GM23248 (cell line): ENCODE measurements around the gene CAMK1. TPM values are rescaled to one million over a fixed set of nuclear protein-coding genes. Genes with fewer than 3 reads are reported as not detected.

Source experiments
- DNase-seq: peaks from one replicate; pipeline ENCODE4 v3.0.0-alpha.2; 2015
- H2AFZ ChIP-seq: fragments of 200-600 bp; sonication (generic); 2 replicates; pipeline ENCODE4 v1.6.1; 2016; ENCODE audit warnings: antibody characterized with exemption
- H3F3A ChIP-seq: fragments of 200-600 bp; sonication (generic); 2 replicates; pipeline ENCODE4 v1.6.1; 2016; ENCODE audit warnings: mild to moderate bottlenecking, antibody characterized with exemption, mixed run types; ENCODE audit not compliant: insufficient read depth
- H3K27ac ChIP-seq: fragments of 200-600 bp; sonication (generic); 2 replicates; pipeline ENCODE4 v1.5.1; 2016; ENCODE audit warnings: mild to moderate bottlenecking
- H3K27me3 ChIP-seq: fragments of 200-600 bp; sonication (generic); replicated peaks from 2 replicates; pipeline ENCODE4 v1.6.1; 2016; ENCODE audit warnings: mild to moderate bottlenecking; ENCODE audit not compliant: insufficient read depth
- H3K36me3 ChIP-seq: fragments of 200-600 bp; sonication (generic); 2 replicates; pipeline ENCODE4 v1.6.1; 2016; ENCODE audit warnings: low read depth, mild to moderate bottlenecking
- H3K4me1 ChIP-seq: fragments of 200-600 bp; sonication (generic); 2 replicates; pipeline ENCODE4 v1.6.1; 2016; ENCODE audit warnings: mild to moderate bottlenecking; ENCODE audit not compliant: insufficient read depth
- H3K4me2 ChIP-seq: fragments of 200-600 bp; sonication (generic); one replicate; pipeline ENCODE4 v1.6.1; 2016; ENCODE audit warnings: mild to moderate bottlenecking; ENCODE audit not compliant: unreplicated experiment
- H3K4me3 ChIP-seq: fragments of 200-600 bp; sonication (generic); 2 replicates; pipeline ENCODE4 v1.5.1; 2016; ENCODE audit warnings: mild to moderate bottlenecking
- H3K79me2 ChIP-seq: fragments of 200-600 bp; sonication (generic); 2 replicates; pipeline ENCODE4 v1.6.1; 2016; ENCODE audit warnings: mild to moderate bottlenecking; ENCODE audit not compliant: insufficient read depth
- H3K9ac ChIP-seq: fragments of 200-600 bp; sonication (generic); 2 replicates; pipeline ENCODE4 v1.6.1; 2016; ENCODE audit warnings: mild to moderate bottlenecking
- H3K9me2 ChIP-seq: fragments of 200-600 bp; sonication (generic); 2 replicates; pipeline ENCODE4 v1.6.1; 2016; ENCODE audit warnings: mixed run types, mild to moderate bottlenecking, moderate library complexity; ENCODE audit not compliant: insufficient read depth
- H3K9me3 ChIP-seq: fragments of 200-600 bp; sonication (generic); one replicate; pipeline ENCODE4 v1.6.1; 2017; ENCODE audit warnings: low read depth
- H4K20me1 ChIP-seq: fragments of 200-600 bp; sonication (generic); 2 replicates; pipeline ENCODE4 v1.6.0; 2016; ENCODE audit not compliant: insufficient read depth
- EZH2 ChIP-seq: fragments of 200-600 bp; sonication (generic); IDR thresholded peaks from 2 replicates; pipeline ENCODE4 v1.6.1; 2018; ENCODE audit warnings: antibody characterized with exemption, mild to moderate bottlenecking; ENCODE audit not compliant: insufficient read depth, poor library complexity, severe bottlenecking
- EZH2phosphoT487 ChIP-seq: fragments of 200-600 bp; sonication (generic); IDR thresholded peaks from 2 replicates; pipeline ENCODE4 v1.6.1; 2018; ENCODE audit warnings: antibody characterized with exemption, moderate library complexity, mild to moderate bottlenecking, low read depth; ENCODE audit not compliant: insufficient read depth
- WGBS, 2 experiments: methylation state at CpG; one replicate each; pipeline ENCODE4 v1.1.6; 2015 to 2017; ENCODE audit warnings: low lambda C conversion rate in 2 of 2, low coverage in 1 of 2; ENCODE audit errors: missing lambda C conversion rate in 2 of 2; 5-methylcytosine and 5-hydroxymethylcytosine counted together
- in situ Hi-C: fragments of 300-500 bp; cut with MboI; formaldehyde crosslinking; loops from 2 replicates; pipeline ENCODE4 v1.15.0; 2020
- polyA plus RNA-seq: library from polyadenylated mRNA; unstranded; fragments of >200 nt; fragmentation: Nextera tagmentation; extraction: Ambion mirVana; gene quantifications from 2 replicates; pipeline ENCODE4 v1.2.1, GENCODE V29; 2016
- total RNA-seq: library from RNA; depleted of rRNA; stranded (reverse); fragments of >200 nt; shearing (Covaris generic); gene quantifications from 2 replicates; pipeline ENCODE4 v1.2.3, GENCODE V29; 2014

CAMK1 gene
- total and polyA plus RNA-seq, 2 experiments from 2014 or later: 26.9 to 28.3 TPM

GRCh38 chr3:9765865-9766264, 3.9 kb downstream of the CAMK1 start:
- H3K9me3 ChIP-seq: no peaks in the 10 kb centered on the region
- H3K4me1 ChIP-seq: no peaks in the 10 kb centered on the region
- 96 to 98% methylated on average over 4 of the region's 4 CpGs for WGBS, 2 experiments
- in situ Hi-C loops: no loop called here
- DNase-seq: no peak
- H2AFZ ChIP-seq: no peak overlapping the region
- no peaks in the 10 kb centered on the region for H3K9me2 ChIP-seq
- no peak overlapping the region for H3K4me3 ChIP-seq
- H3K36me3 ChIP-seq: no peaks in the 10 kb centered on the region
- no peak overlapping the region for H3K4me2 ChIP-seq
- no peak overlapping the region for H3K9ac ChIP-seq
- no peaks in the 10 kb centered on the region for H4K20me1 ChIP-seq
- H3K27ac ChIP-seq: no peak overlapping the region
- no peak for TF ChIP-seq EZH2
- no peak for TF ChIP-seq EZH2phosphoT487
- H3K79me2 ChIP-seq: peaks cover 14% of the 10 kb centered on the region
- H3F3A ChIP-seq: no peaks in the 10 kb centered on the region
- no peaks in the 10 kb centered on the region for H3K27me3 ChIP-seq

- Histone ChIP-seq H3K4me1 (no peaks in the 10 kb centered on the region), H3K36me3 (peaks cover 5% of the 10 kb centered on the region; the same call in 1 of the 2 replicates), H3K4me3 (no peak overlapping the region), H3K27me3 (no peaks in the 10 kb centered on the region), H3K9ac (no peak overlapping the region), H4K20me1 (no peaks in the 10 kb centered on the region), H3K4me2 (no peak overlapping the region), H3F3A (no peaks in the 10 kb centered on the region), H3K27ac (no peak overlapping the region), H2AFZ (no peak overlapping the region), H3K9me3 (no peaks in the 10 kb centered on the region), H3K9me2 (no peaks in the 10 kb centered on the region), H3K79me2 (no peaks in the 10 kb centered on the region)
- no peak for TF ChIP-seq EZH2
- no peak for TF ChIP-seq EZH2phosphoT487
- in situ Hi-C loops: no loop called here
- WGBS, 2 experiments: 94 to 95% methylated on average over 8 of the region's 8 CpGs
- no peak for DNase-seq
These were observed 6.9 kb downstream of the CAMK1 start for GRCh38 chr3:9762871-9763270.

- H3K9me3 ChIP-seq: no peaks in the 10 kb centered on the region
These were observed 7.8 kb downstream of the CAMK1 start for GRCh38 chr3:9761919-9762318.

GRCh38 chr3:9760779-9761505, 8.8 kb downstream of the CAMK1 start:
- H3K4me3 ChIP-seq: no peak overlapping the region
- H3K4me2 ChIP-seq: no peak overlapping the region
- no peak for TF ChIP-seq EZH2phosphoT487
- no peak for TF ChIP-seq EZH2
- H3K79me2 ChIP-seq: no peaks in the 10 kb centered on the region
- H3K36me3 ChIP-seq: peaks cover 8% of the 10 kb centered on the region; the same call in 1 of the 2 replicates
- H3K9ac ChIP-seq: no peak overlapping the region
- H3F3A ChIP-seq: no peaks in the 10 kb centered on the region
- H3K9me2 ChIP-seq: no peaks in the 10 kb centered on the region
- DNase-seq: no peak
- H3K4me1 ChIP-seq: no peaks in the 10 kb centered on the region
- H4K20me1 ChIP-seq: no peaks in the 10 kb centered on the region
- in situ Hi-C loops: no loop called here
- WGBS, 2 experiments: 95 to 98% methylated on average over 10 of the region's 10 CpGs
- H3K27ac ChIP-seq: no peak overlapping the region
- H3K27me3 ChIP-seq: no peaks in the 10 kb centered on the region
- no peaks in the 10 kb centered on the region for H3K9me3 ChIP-seq
- no peak overlapping the region for H2AFZ ChIP-seq

More at GRCh38 chr3:9761919-9762318, 7.8 kb downstream of the CAMK1 start:
- Histone ChIP-seq H3F3A (no peaks in the 10 kb centered on the region), H3K9me2 (no peaks in the 10 kb centered on the region), H3K27ac (no peak overlapping the region), H3K4me3 (no peak overlapping the region), H3K4me2 (no peak overlapping the region), H3K27me3 (no peaks in the 10 kb centered on the region), H3K79me2 (no peaks in the 10 kb centered on the region), H3K9ac (no peak overlapping the region), H3K36me3 (peaks cover 8% of the 10 kb centered on the region; the same call in 1 of the 2 replicates), H3K4me1 (no peaks in the 10 kb centered on the region), H4K20me1 (no peaks in the 10 kb centered on the region), H2AFZ (no peak overlapping the region)
- WGBS, 2 experiments: 88 to 91% methylated on average over 5 of the region's 5 CpGs
- no peak for TF ChIP-seq EZH2phosphoT487
- in situ Hi-C loops: no loop called here
- DNase-seq: peak; percentile 30
